ENCODE measurements around the gene ARSA. TPM values are rescaled to one million over a fixed set of nuclear protein-coding genes. Genes with fewer than 3 reads are reported as not detected.

Gene ARSA
- total RNA-seq, 4 donors from 2014 or later = 81.2 to 253 (median 99.1) TPM

GRCh38 chr22:50577987-50578775, 49.8 kb downstream of the ARSA start, which contains the start of gene CPT1B:
TSS of gene CPT1B (minus strand) at chr22:50578427. CDS start at chr22:50577915, 512 bp downstream.
- Histone ChIP-seq H3K27me3 (no peaks in the 10 kb centered on the region), H3K4me3 (peak within 1 kb of the TSS in 1 of 4 donors; percentile 13), H3K9me3 (no peaks in the 10 kb centered on the region), H3K4me1 (peaks cover 11 to 24% (median 20%) of the 10 kb centered on the region in 4 donors), H3K36me3 (no peaks in the 10 kb centered on the region), H3K27ac (no peak within 1 kb of the TSS)
- no peak for TF ChIP-seq POLR2AphosphoS5 (IDR thresholded peaks at IDR 0.05)
- TF ChIP-seq CTCF (IDR thresholded peaks at IDR 0.05) = no peak
- TF ChIP-seq EP300 (IDR thresholded peaks at IDR 0.05; ENCODE audit: low read depth) = no peak
- TF ChIP-seq POLR2A (IDR thresholded peaks at IDR 0.05) = no peak
- intact Hi-C loops (cut with DNase I; ENCODE audit: low total_unique reads) = no loop called here
- in situ Hi-C loops (cut with MboI; ENCODE audit: low pct_ligation_motif_present in 1 of 4, low pct_unique_long_range_greater_than_20kb in 1 of 4, low sequenced_read_pairs in 3 of 4) = no loop called here
- no peak for DNase-seq
- WGBS, 2 donors (ENCODE audit: low coverage in 1 of 2) = 59% methylated on average over 62 of the region's 63 CpGs; no CpG with 5 or more reads in 1 of the 2 donors

- no peaks in the 10 kb centered on the region for H3K27me3 ChIP-seq
- 60% methylated on average over 23 of the region's 23 CpGs; no CpG with 5 or more reads in 1 of the 2 donors for WGBS, 2 donors (ENCODE audit: low coverage in 1 of 2)
- no peak overlapping the region for H3K27ac ChIP-seq
- in situ Hi-C loops (cut with MboI; ENCODE audit: low pct_ligation_motif_present in 1 of 4, low pct_unique_long_range_greater_than_20kb in 1 of 4, low sequenced_read_pairs in 3 of 4) = no loop called here
- H3K9me3 ChIP-seq = no peaks in the 10 kb centered on the region
- no peak for DNase-seq
- TF ChIP-seq CTCF (IDR thresholded peaks at IDR 0.05) (no peak), POLR2AphosphoS5 (IDR thresholded peaks at IDR 0.05) (no peak), POLR2A (IDR thresholded peaks at IDR 0.05) (no peak), EP300 (IDR thresholded peaks at IDR 0.05; ENCODE audit: low read depth) (no peak)
- no peaks in the 10 kb centered on the region for H3K36me3 ChIP-seq
- H3K4me1 ChIP-seq = peaks cover 11 to 24% (median 20%) of the 10 kb centered on the region in 4 donors
- no peak overlapping the region for H3K4me3 ChIP-seq
- intact Hi-C loops (cut with DNase I; ENCODE audit: low total_unique reads) = no loop called here
These were observed 50.3 kb downstream of the ARSA start for GRCh38 chr22:50577697-50577986.

- intact Hi-C loops (cut with DNase I; ENCODE audit: low total_unique reads) (no loop called here), in situ Hi-C loops (cut with MboI; ENCODE audit: low pct_ligation_motif_present in 1 of 4, low pct_unique_long_range_greater_than_20kb in 1 of 4, low sequenced_read_pairs in 3 of 4) (no loop called here)
- H3K27me3 ChIP-seq = no peaks in the 10 kb centered on the region
- no peaks in the 10 kb centered on the region for H3K36me3 ChIP-seq
- 80% methylated on average over 14 of the region's 18 CpGs; no CpG with 5 or more reads in 1 of the 2 donors for WGBS, 2 donors (ENCODE audit: low coverage in 1 of 2)
- H3K4me3 ChIP-seq = no peak overlapping the region
- H3K9me3 ChIP-seq = no peaks in the 10 kb centered on the region
- H3K4me1 ChIP-seq = peaks cover 10 to 23% (median 20%) of the 10 kb centered on the region in 4 donors
- no peak overlapping the region for H3K27ac ChIP-seq
- DNase-seq = no peak
- TF ChIP-seq POLR2A (IDR thresholded peaks at IDR 0.05) = no peak
- TF ChIP-seq POLR2AphosphoS5 (IDR thresholded peaks at IDR 0.05) = no peak
These were observed 50.9 kb downstream of the ARSA start for GRCh38 chr22:50576806-50577696.

- no peaks in the 10 kb centered on the region for H3K9me3 ChIP-seq
- no peaks in the 10 kb centered on the region for H3K36me3 ChIP-seq
- intact Hi-C loops (cut with DNase I; ENCODE audit: low total_unique reads) = no loop called here
- WGBS, 2 donors (ENCODE audit: low coverage in 1 of 2) = 40 to 68% methylated on average over 3 to 5 of the region's 5 CpGs
- no peaks in the 10 kb centered on the region for H3K27me3 ChIP-seq
- TF ChIP-seq CTCF (IDR thresholded peaks at IDR 0.05) (peak in 3 of 5 experiments; percentile 16 to 47 (median 18)), EP300 (IDR thresholded peaks at IDR 0.05; ENCODE audit: low read depth) (no peak)
- no peak for DNase-seq
- no peak overlapping the region for H3K4me3 ChIP-seq
- no peak overlapping the region for H3K27ac ChIP-seq
- in situ Hi-C loops (cut with MboI; ENCODE audit: low pct_ligation_motif_present in 1 of 4, low pct_unique_long_range_greater_than_20kb in 1 of 4, low sequenced_read_pairs in 3 of 4) = no loop called here
- peaks cover under 1 to 14% (median 11%) of the 10 kb centered on the region in 4 donors for H3K4me1 ChIP-seq
These were observed 51.9 kb downstream of the ARSA start for GRCh38 chr22:50576070-50576469.

All from transverse colon (tissue), 4 donors.